ENCODE data around the gene PTCD3. TPM values are rescaled to one million over a fixed set of nuclear protein-coding genes. Genes with fewer than 3 reads are reported as not detected.
A peak's percentile ranks its signal among the peaks of the same experiment; 100 is the strongest.

Gene PTCD3
- total and polyA plus RNA-seq, 12 donors: 30.2 to 232 (median 155) TPM

GRCh38 chr2:86074811-86075210 is 31.2 kb upstream of the PTCD3 start:
- Histone ChIP-seq H3K36me3 (peaks cover 0 to 71% (median 43%) of the 10 kb centered on the region in 9 donors), H3K27me3 (no peaks in the 10 kb centered on the region), H3K9me3 (no peaks in the 10 kb centered on the region), H3K4me1 (peaks cover 0 to 26% (median 22%) of the 10 kb centered on the region in 9 donors), H3K4me3 (no peak overlapping the region), H3K27ac (no peak overlapping the region)
- no peak for ATAC-seq
- intact Hi-C loops (cut with DNase I): loop anchor here (5.0 to 10.0 kb wide), 8 partner anchors 38 to 440 kb away; partner anchors contain the start of gene ST3GAL5 (in 6 of the 10)
- no peak for TF ChIP-seq CTCF (IDR thresholded peaks at IDR 0.05)
- no peak for DNase-seq
- 97% methylated on average over 15 of the region's 15 CpGs for WGBS, 2 donors

- intact Hi-C loops (cut with DNase I): loop anchor here in 6 of 10 donors (5.0 to 10.0 kb wide), 7 partner anchors 39 to 441 kb away; partner anchors contain the start of gene ST3GAL5 (in 5 of the 6)
- DNase-seq: no peak
- no peak for TF ChIP-seq CTCF (IDR thresholded peaks at IDR 0.05)
- Histone ChIP-seq H3K36me3 (peaks cover 0 to 71% (median 43%) of the 10 kb centered on the region in 9 donors), H3K4me3 (no peak overlapping the region), H3K9me3 (no peaks in the 10 kb centered on the region), H3K4me1 (peaks cover 0 to 37% (median 30%) of the 10 kb centered on the region in 9 donors), H3K27ac (no peak overlapping the region), H3K27me3 (no peaks in the 10 kb centered on the region)
- WGBS, 2 donors: 94 to 98% methylated on average over 5 of the region's 5 CpGs
- no peak for ATAC-seq
Measured at GRCh38 chr2:86075886-86076285, 30.1 kb upstream of the PTCD3 start.

GRCh38 chr2:86078774-86079545 is 27.1 kb upstream of the PTCD3 start:
- ATAC-seq: peak; percentile 65 to 91 (median 76)
- peaks cover 0 to 84% (median 40%) of the 10 kb centered on the region in 9 donors for H3K36me3 ChIP-seq
- H3K4me3 ChIP-seq: no peak overlapping the region
- H3K9me3 ChIP-seq: no peaks in the 10 kb centered on the region
- peaks cover 0 to 22% (median 12%) of the 10 kb centered on the region in 9 donors for H3K4me1 ChIP-seq
- WGBS, 2 donors: 56 to 67% methylated on average over 7 of the region's 7 CpGs
- H3K27me3 ChIP-seq: no peaks in the 10 kb centered on the region
- H3K27ac ChIP-seq: no peak overlapping the region
- peak in 7 of 9 donors; percentile 53 to 72 (median 67) for TF ChIP-seq CTCF (IDR thresholded peaks at IDR 0.05)
- DNase-seq: peak in 1 of 2 donors; percentile 50
- intact Hi-C loops (cut with DNase I): loop anchor here (1.0 to 10.0 kb wide), 10 partner anchors 42 to 444 kb away; partner anchors contain the start of gene ST3GAL5 (in 5 of the 10)

- peak overlapping the region in 1 of 10 donors; percentile 58 for H3K27ac ChIP-seq
- DNase-seq (peak; percentile 84 to 86), ATAC-seq (peak; percentile 77 to 94 (median 88))
- 41 to 48% methylated on average over 14 of the region's 14 CpGs for WGBS, 2 donors
- peaks cover 0 to 76% (median 27%) of the 10 kb centered on the region in 9 donors for H3K36me3 ChIP-seq
- H3K27me3 ChIP-seq: no peaks in the 10 kb centered on the region
- peak; percentile 58 to 93 (median 86) for TF ChIP-seq CTCF (IDR thresholded peaks at IDR 0.05)
- H3K9me3 ChIP-seq: no peaks in the 10 kb centered on the region
- peaks cover 0 to 22% (median 12%) of the 10 kb centered on the region in 9 donors for H3K4me1 ChIP-seq
- H3K4me3 ChIP-seq: no peak overlapping the region
- intact Hi-C loops (cut with DNase I): loop anchor here (1.0 to 10.0 kb wide), 14 partner anchors 43 to 455 kb away; partner anchors contain the start of gene ST3GAL5 (in 5 of the 10)
Measured at GRCh38 chr2:86079981-86080911, 25.8 kb upstream of the PTCD3 start.

Data from heart right ventricle (tissue), 16 donors.